Measurements from ENCODE around the gene ALOX12B. TPM values are rescaled to one million over a fixed set of nuclear protein-coding genes. Genes with fewer than 3 reads are reported as not detected.
A peak's percentile ranks its signal among the peaks of the same experiment; 100 is the strongest.
"Not testable (repeated sequence)": the region's sequence is repeated elsewhere in the genome, so short reads cannot be mapped to it uniquely, and the experiment has no call there.

The ALOX12B gene
- total and polyA plus RNA-seq, 11 donors: not detected

DNA sequence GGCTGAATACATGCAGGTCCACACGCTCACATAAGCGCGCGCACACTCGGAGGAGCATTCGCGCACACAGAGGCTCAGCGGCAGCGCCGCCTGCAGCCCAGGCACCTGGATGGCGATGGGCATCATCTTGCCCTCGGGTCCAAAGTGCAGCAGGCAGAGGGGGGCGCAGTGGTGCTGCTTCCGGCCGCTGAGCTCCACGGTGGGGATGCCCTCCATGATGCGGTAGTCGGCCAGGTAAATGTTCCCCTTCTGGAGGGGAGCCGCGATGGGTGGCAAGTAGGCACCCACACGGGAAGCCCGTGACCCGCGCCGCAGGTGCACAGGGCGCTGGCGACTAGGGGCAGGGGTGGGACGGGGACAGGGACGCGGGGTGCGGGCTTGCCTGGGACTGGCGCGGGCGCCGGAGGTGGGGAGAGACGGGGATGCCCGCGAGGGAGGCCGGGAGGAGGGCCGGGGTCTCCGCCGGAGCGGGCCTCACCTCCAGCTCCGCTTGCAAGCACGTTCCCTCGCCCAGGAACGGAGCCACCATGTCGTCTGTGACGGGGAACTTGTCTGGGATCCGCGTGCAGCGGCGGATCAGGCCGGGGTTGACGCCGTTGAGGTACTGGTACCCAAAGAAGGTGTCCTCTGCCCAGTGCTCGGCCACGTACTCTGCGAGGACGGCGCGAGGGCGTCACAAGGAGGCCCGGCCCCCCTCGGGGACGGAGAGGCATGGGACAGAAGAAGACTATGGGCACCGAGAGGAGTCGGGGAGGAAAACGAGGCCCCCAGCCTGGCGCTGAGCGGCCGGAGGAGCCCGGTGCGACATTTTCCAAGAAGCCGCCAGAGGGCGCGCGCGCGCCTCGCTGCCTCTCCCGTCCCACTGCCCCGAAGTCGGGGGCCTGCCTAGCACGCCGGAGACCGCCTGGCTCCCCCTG lies 8.0 kb downstream of the ALOX12B start:
- peaks cover 16 to 98% (median 63%) of the 10 kb centered on the region in 9 donors for H3K27me3 ChIP-seq

DNA sequence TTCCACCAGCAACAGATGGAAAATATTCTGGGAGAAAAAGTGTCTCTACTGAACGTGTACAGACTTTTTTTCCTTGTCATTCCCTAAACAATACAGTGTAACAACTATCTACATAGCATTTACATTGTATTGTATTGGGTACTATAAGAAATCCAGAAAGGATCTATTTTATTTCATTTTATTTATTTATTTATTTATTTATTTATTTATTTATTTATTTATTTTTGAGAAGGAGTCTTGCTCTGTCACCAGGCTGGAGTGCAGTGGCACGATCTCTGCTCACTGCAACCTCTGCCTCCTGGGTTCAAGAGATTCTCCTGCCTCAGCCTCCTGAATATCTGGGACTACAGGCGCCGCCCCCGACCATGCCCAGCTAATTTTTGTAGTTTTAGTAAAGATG lies 9.6 kb downstream of the ALOX12B start:
- ATAC-seq, H3K27ac ChIP-seq, H3K4me3 ChIP-seq, H3K36me3 ChIP-seq, DNase-seq, H3K9me3 ChIP-seq: not testable (repeated sequence)
- Histone ChIP-seq H3K27me3 (peaks cover 25 to 98% (median 71%) of the 10 kb centered on the region in 9 donors), H3K4me1 (peaks cover 0 to 29% (median 22%) of the 10 kb centered on the region in 12 donors)
- WGBS, 4 donors: 69 to 91% (median 88%) methylated on average over 5 of the region's 5 CpGs
- intact Hi-C loops (cut with DNase I): loop anchor here in 1 of 10 donors (2.0 kb wide), 1 partner anchor 21 kb away; no protein-coding TSS in a partner anchor

More for the DNA sequence above, 8.0 kb downstream of the ALOX12B start:
- ATAC-seq (peak; percentile 72 to 93 (median 86)), DNase-seq (peak; percentile 60 to 86 (median 67))
- Histone ChIP-seq H3K27ac (no peak overlapping the region), H3K4me3 (peak overlapping the region; percentile 0 to 58 (median 43)), H3K4me1 (peaks cover 0 to 17% (median 12%) of the 10 kb centered on the region in 12 donors), H3K36me3 (no peaks in the 10 kb centered on the region), H3K9me3 (no peaks in the 10 kb centered on the region)
- intact Hi-C loops (cut with DNase I): loop anchor here in 7 of 10 donors (5.0 to 10.0 kb wide), 4 partner anchors 38 to 225 kb away; partner anchors contain the start of genes ALOXE3 (in 3 of the 7) and SLC25A35 (in 2 of the 7)
- TF ChIP-seq, protein P1, sequence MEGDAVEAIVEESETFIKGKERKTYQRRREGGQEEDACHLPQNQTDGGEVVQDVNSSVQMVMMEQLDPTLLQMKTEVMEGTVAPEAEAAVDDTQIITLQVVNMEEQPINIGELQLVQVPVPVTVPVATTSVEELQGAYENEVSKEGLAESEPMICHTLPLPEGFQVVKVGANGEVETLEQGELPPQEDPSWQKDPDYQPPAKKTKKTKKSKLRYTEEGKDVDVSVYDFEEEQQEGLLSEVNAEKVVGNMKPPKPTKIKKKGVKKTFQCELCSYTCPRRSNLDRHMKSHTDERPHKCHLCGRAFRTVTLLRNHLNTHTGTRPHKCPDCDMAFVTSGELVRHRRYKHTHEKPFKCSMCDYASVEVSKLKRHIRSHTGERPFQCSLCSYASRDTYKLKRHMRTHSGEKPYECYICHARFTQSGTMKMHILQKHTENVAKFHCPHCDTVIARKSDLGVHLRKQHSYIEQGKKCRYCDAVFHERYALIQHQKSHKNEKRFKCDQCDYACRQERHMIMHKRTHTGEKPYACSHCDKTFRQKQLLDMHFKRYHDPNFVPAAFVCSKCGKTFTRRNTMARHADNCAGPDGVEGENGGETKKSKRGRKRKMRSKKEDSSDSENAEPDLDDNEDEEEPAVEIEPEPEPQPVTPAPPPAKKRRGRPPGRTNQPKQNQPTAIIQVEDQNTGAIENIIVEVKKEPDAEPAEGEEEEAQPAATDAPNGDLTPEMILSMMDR (IDR thresholded peaks at IDR 0.05): peak; percentile 87 to 99 (median 92)
- no peak for TF ChIP-seq POLR2A (IDR thresholded peaks at IDR 0.05)
- 1 to 3% (median 2%) methylated on average over 41 to 87 of the region's 87 CpGs for WGBS, 4 donors

DNA sequence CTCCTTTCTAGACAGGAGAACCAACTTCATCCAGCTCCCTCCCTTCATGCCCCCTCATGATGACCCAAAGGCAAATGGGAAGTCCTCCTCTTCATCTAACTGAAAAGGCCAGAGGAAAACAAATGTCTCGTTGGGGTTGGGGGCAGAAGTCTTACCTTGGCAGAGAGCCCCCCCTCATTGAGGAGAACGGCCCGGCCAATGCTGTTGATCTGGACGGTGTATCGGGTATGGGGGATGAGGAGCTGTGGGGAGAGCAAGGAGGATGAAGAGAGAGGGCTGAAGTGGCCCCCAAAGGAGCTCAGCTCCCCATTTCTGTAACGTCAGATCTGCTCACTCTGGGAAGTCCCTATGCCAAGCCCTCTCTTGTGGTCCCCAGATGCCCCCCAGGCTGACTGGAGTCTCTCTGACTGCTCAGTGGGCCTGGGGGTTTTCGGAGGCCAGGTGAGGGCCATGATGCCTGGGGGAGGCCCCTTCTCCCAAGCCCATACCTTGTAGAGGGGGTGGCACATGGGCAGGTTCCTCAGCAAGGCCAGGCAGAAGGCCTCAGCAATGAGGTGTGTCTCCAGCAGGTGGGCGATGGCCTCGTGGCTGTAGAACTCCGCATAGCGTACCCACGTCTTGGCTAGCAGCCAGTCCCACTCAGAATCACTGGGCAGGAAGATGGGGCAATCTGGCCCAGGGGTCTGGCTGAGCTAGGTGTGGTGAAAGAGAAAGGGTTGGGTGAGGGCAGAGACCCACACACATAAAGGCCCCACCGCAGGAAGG lies 10.8 kb downstream of the ALOX12B start:
- ATAC-seq (no peak), DNase-seq (no peak)
- Histone ChIP-seq H3K4me1 (peaks cover 0 to 38% (median 30%) of the 10 kb centered on the region in 12 donors), H3K27me3 (peaks cover 33 to 98% (median 77%) of the 10 kb centered on the region in 9 donors), H3K27ac (no peak overlapping the region), H3K4me3 (no peak overlapping the region), H3K36me3 (no peaks in the 10 kb centered on the region), H3K9me3 (no peaks in the 10 kb centered on the region)
- 86 to 92% (median 91%) methylated on average over 13 of the region's 13 CpGs for WGBS, 4 donors
- intact Hi-C loops (cut with DNase I): loop anchor here in 1 of 10 donors (2.0 kb wide), 1 partner anchor 20 kb away; no protein-coding TSS in a partner anchor
- TF ChIP-seq, protein P1 (IDR thresholded peaks at IDR 0.05): no peak
- TF ChIP-seq POLR2A (IDR thresholded peaks at IDR 0.05): no peak

DNA sequence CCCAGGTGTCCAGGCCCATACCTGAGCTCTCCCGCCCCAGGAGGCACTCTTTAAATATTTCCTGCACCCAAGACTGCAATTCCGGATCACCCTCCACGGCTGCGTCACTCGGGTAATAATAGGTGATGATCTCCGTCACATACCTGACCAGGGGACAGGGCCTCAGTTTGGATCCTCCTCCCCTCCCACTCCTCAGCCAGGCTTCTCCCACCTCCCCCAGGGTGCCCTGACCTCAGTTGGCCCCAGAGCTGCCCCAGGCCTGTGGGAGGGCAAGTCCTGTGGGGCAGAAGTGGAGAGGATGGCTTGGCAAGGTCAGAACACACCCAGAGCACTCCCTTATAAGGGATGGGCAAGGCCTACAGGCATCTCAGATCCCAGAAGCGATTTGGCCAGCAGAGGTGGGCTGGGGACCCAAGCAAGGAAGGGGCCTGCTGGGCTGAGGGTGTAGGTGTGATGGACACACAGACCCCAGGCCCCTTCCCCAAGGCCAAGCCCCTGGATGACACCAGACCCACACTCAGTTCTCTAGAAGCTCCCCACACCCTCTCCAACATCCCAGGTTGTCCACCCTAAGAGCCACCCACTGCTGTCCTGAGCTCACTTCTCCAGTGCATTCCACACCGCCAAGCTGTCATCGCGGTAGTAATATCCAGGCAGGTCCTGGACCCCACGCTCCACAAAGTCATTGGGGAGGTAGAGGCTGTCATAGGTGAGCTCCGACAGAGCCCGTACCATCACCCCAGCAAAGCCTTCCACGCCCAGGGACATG lies 11.8 kb downstream of the ALOX12B start:
- ATAC-seq: no peak
- no peak overlapping the region for H3K4me3 ChIP-seq
- 89 to 91% (median 90%) methylated on average over 13 to 14 of the region's 14 CpGs for WGBS, 4 donors
- H3K4me1 ChIP-seq: peaks cover 0 to 38% (median 30%) of the 10 kb centered on the region in 12 donors
- TF ChIP-seq, protein P1 (IDR thresholded peaks at IDR 0.05): no peak
- TF ChIP-seq POLR2A (IDR thresholded peaks at IDR 0.05): no peak
- H3K36me3 ChIP-seq: no peaks in the 10 kb centered on the region
- no peaks in the 10 kb centered on the region for H3K9me3 ChIP-seq
- no peak for DNase-seq
- intact Hi-C loops (cut with DNase I): loop anchor here in 1 of 10 donors (2.0 kb wide), 1 partner anchor 19 kb away; no protein-coding TSS in a partner anchor
- no peak overlapping the region for H3K27ac ChIP-seq
- peaks cover 30 to 98% (median 81%) of the 10 kb centered on the region in 9 donors for H3K27me3 ChIP-seq

Measured in heart left ventricle (tissue), 16 donors.